OCI-LY3 (cell line): Measurements from ENCODE around the gene SERINC5.

Experiments
- EZH2phosphoT487 ChIP-seq: fragments of 200-600 bp; shearing (Covaris generic); IDR thresholded peaks from 2 replicates; pipeline ENCODE4 v1.6.1; 2018; ENCODE audit warnings: antibody characterized with exemption, mixed run types, low read depth
- TF ChIP-seq, protein P1 (sequence below): fragments of 200-600, 300-600 bp; sonication (generic); IDR thresholded peaks from 2 replicates; pipeline ENCODE4 v1.5.1; 2014; ENCODE audit warnings: antibody characterized with exemption, low read length, low read depth

DNA sequence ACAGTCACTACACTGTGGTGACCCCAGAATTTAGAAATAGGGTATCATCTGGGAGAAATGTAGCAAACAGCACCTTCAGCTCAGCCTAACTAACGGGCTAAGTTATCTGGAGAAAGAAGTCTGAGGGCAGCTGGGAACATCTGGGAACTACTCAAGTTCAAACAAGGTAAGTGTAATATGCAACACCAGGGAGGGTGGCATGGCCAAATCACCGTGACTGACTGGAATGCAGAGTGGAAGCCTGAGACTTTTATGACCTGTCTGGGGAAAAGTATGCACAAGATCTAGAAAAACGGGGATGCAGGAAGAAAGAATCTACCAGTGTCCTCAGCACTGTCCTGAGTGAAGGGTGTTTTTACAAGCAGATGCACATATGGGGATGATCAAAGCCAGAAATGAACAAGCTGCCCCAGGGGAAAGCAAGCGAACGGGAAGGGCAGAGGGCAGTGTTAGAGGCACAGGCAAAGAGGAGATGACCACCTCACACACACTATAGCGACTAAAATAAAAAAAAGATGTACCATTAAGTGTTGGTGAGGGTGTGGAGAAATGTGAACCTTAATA, 59.9 kb downstream of the SERINC5 start:
- TF ChIP-seq, protein P1, sequence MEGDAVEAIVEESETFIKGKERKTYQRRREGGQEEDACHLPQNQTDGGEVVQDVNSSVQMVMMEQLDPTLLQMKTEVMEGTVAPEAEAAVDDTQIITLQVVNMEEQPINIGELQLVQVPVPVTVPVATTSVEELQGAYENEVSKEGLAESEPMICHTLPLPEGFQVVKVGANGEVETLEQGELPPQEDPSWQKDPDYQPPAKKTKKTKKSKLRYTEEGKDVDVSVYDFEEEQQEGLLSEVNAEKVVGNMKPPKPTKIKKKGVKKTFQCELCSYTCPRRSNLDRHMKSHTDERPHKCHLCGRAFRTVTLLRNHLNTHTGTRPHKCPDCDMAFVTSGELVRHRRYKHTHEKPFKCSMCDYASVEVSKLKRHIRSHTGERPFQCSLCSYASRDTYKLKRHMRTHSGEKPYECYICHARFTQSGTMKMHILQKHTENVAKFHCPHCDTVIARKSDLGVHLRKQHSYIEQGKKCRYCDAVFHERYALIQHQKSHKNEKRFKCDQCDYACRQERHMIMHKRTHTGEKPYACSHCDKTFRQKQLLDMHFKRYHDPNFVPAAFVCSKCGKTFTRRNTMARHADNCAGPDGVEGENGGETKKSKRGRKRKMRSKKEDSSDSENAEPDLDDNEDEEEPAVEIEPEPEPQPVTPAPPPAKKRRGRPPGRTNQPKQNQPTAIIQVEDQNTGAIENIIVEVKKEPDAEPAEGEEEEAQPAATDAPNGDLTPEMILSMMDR, result no peak
- TF ChIP-seq EZH2phosphoT487, result no peak
